ENCODE measurements around the gene ACTN3.

DNA sequence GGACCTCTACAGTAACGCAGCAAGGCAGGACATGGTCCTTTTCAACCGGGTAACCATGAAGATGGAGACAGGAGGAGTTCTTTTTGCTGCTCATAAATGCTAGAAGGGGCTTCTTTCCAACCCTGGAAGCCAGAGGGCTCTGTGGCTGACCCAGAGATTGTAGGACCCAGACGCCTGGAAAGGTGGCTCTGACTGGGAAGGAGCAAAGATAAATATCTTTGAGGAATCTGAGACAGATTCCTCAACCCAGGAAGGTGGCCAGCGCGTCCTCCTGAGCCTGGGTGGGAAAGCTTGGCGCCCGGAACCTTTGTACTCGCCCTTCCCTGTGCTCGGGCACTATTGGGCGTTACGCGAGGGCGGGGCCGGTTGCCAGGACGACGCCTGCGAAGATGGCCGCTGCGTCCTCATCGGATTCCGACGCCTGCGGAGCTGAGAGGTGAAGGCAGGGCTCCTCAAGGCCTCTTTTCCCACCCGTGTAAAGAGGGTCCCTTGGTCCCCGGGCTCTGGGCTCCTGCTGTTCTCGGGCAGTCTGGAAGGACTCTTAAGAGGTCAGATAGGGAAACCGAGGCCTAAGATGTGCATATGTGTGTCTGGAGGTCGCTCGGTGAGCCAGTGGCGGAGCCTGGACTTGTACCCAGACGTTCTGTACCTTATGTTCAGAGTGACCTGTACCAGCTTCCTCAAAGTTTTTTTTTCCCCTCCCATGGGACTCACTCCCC lies 36.3 kb upstream of the ACTN3 start, which contains the start of gene BBS1:
- peak in 1 of 2 donors; percentile 49 for TF ChIP-seq POLR2A (IDR thresholded peaks at IDR 0.05)
- TF ChIP-seq, protein P1, sequence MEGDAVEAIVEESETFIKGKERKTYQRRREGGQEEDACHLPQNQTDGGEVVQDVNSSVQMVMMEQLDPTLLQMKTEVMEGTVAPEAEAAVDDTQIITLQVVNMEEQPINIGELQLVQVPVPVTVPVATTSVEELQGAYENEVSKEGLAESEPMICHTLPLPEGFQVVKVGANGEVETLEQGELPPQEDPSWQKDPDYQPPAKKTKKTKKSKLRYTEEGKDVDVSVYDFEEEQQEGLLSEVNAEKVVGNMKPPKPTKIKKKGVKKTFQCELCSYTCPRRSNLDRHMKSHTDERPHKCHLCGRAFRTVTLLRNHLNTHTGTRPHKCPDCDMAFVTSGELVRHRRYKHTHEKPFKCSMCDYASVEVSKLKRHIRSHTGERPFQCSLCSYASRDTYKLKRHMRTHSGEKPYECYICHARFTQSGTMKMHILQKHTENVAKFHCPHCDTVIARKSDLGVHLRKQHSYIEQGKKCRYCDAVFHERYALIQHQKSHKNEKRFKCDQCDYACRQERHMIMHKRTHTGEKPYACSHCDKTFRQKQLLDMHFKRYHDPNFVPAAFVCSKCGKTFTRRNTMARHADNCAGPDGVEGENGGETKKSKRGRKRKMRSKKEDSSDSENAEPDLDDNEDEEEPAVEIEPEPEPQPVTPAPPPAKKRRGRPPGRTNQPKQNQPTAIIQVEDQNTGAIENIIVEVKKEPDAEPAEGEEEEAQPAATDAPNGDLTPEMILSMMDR (IDR thresholded peaks at IDR 0.05) = peak in 1 of 4 experiments; percentile 22
